Osteocyte (in vitro differentiated cells): ENCODE results near the gene H2BW1. TPM values are rescaled to one million over a fixed set of nuclear protein-coding genes. Genes with fewer than 3 reads are reported as not detected.
"Not testable (repeated sequence)": the region's sequence is repeated elsewhere in the genome, so short reads cannot be mapped to it uniquely, and the experiment has no call there.

ENCODE experiments used
- DNase-seq: peaks from one replicate; pipeline ENCODE4 v3.0.0; 2021; ENCODE audit warnings: mixed read lengths; ENCODE audit not compliant: unreplicated experiment; ENCODE audit errors: extremely low spot score
- H3K27ac Mint-ChIP-seq: one replicate; pipeline ENCODE4 v1.8.0; 2021; ENCODE audit warnings: mild to moderate bottlenecking, mixed read lengths; ENCODE audit not compliant: unreplicated experiment
- H3K27me3 Mint-ChIP-seq: one replicate; pipeline ENCODE4 v1.8.0; 2021; ENCODE audit warnings: mixed read lengths; ENCODE audit not compliant: unreplicated experiment
- H3K36me3 Mint-ChIP-seq: one replicate; pipeline ENCODE4 v1.8.0; 2021; ENCODE audit warnings: mixed read lengths; ENCODE audit not compliant: unreplicated experiment
- H3K4me1 Mint-ChIP-seq: one replicate; pipeline ENCODE4 v1.8.0; 2021; ENCODE audit warnings: mixed read lengths; ENCODE audit not compliant: unreplicated experiment
- H3K4me3 Mint-ChIP-seq: one replicate; pipeline ENCODE4 v1.8.0; 2021; ENCODE audit warnings: mild to moderate bottlenecking, moderate library complexity, mixed read lengths; ENCODE audit not compliant: unreplicated experiment
- H3K9me3 Mint-ChIP-seq: one replicate; pipeline ENCODE4 v1.8.0; 2021; ENCODE audit warnings: mixed read lengths; ENCODE audit not compliant: unreplicated experiment
- CTCF ChIP-seq: fragments of 200-600 bp; sonication (generic); IDR thresholded peaks from 2 replicates; pipeline ENCODE4 v1.5.0; 2021; ENCODE audit warnings: antibody characterized with exemption, mild to moderate bottlenecking, moderate library complexity
- total RNA-seq: library from RNA; stranded (reverse); gene quantifications from 2 replicates; pipeline ENCODE4 v1.2.1, GENCODE V29; 2021

Gene H2BW1
- total RNA-seq, 1 donor from 2014 or later = not detected

GRCh38 chrX:104039689-104040505 is 26.4 kb upstream of the H2BW1 start, which contains the start of gene H2BW2:
Gene H2BW2 (plus strand): TSS chrX:104039956. CDS start chrX:104039995, 39 bp downstream.
- DNase-seq = no peak
- no peaks in the 10 kb centered on the region for H3K36me3 Mint-ChIP-seq
- no peak for TF ChIP-seq CTCF
- peaks cover 5% of the 10 kb centered on the region for H3K27me3 Mint-ChIP-seq
- H3K27ac Mint-ChIP-seq = no peak within 1 kb of the TSS
- H3K4me3 Mint-ChIP-seq = no peak within 1 kb of the TSS
- no peaks in the 10 kb centered on the region for H3K4me1 Mint-ChIP-seq
- H3K9me3 Mint-ChIP-seq = peaks cover 20% of the 10 kb centered on the region

DNA sequence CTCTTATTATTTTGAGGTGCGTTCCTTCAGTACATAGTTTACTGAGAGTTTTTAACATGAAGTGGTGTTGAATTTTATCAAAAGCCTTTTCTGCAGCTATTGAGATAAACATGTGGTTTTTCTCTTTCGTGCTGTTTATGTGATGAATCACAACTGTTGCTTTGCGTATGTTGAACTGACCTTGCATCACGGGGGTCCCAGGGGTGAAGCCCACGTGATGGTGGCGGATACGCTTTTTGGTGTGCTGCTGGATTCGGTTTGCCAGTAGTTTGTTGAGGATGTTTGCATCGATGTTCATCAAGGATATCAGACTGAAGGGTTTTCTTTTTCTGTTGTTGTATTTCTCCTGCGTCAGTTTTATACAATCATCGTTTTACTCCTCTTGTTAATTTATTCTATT is 4.6 kb upstream of the H2BW1 start:
- H3K27ac Mint-ChIP-seq = no peak overlapping the region
- H3K4me1 Mint-ChIP-seq = no peaks in the 10 kb centered on the region
- no peak overlapping the region for H3K4me3 Mint-ChIP-seq
- H3K27me3 Mint-ChIP-seq = no peaks in the 10 kb centered on the region
- no peak for DNase-seq
- H3K36me3 Mint-ChIP-seq = no peaks in the 10 kb centered on the region
- no peak for TF ChIP-seq CTCF
- peaks cover 5% of the 10 kb centered on the region for H3K9me3 Mint-ChIP-seq

GRCh38 chrX:104015576-104015975 is 2.1 kb upstream of the H2BW1 start:
- H3K9me3 Mint-ChIP-seq = not testable (repeated sequence)

DNA sequence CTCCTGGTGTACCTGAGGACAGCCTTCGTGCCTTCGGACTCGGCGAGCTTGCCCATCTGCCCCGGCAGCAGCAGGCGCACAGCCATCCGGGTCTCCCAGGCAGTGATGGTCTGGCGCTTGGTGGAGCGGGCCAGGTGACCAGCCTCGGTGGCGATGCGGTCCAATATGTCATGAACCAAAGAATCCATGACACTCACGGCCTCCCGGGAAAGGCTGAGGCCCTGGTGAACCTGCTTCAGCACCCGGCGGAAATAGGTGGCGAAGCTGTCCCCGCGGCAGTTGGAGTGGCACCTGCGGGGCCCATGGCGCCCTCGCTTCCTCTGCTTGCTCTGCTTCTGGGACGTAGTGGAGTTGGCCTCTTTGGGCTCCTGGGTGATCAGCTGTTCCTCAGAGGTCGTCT is 350 bp downstream of the H2BW1 start:
- no peaks in the 10 kb centered on the region for H3K36me3 Mint-ChIP-seq
- H3K9me3 Mint-ChIP-seq = peaks cover under 1% of the 10 kb centered on the region
- no peak for TF ChIP-seq CTCF
- H3K4me1 Mint-ChIP-seq = no peaks in the 10 kb centered on the region
- DNase-seq = no peak
- no peak overlapping the region for H3K4me3 Mint-ChIP-seq
- no peaks in the 10 kb centered on the region for H3K27me3 Mint-ChIP-seq
- H3K27ac Mint-ChIP-seq = no peak overlapping the region

More at GRCh38 chrX:104015576-104015975, 2.1 kb upstream of the H2BW1 start:
- not testable (repeated sequence) for H3K4me1 Mint-ChIP-seq, H3K36me3 Mint-ChIP-seq, DNase-seq, H3K4me3 Mint-ChIP-seq, H3K27ac Mint-ChIP-seq, H3K27me3 Mint-ChIP-seq

- H3K27me3 Mint-ChIP-seq = no peaks in the 10 kb centered on the region
- no peak for TF ChIP-seq CTCF
- DNase-seq = no peak
- peaks cover 6% of the 10 kb centered on the region for H3K9me3 Mint-ChIP-seq
- H3K27ac Mint-ChIP-seq = no peak overlapping the region
- no peaks in the 10 kb centered on the region for H3K36me3 Mint-ChIP-seq
- no peaks in the 10 kb centered on the region for H3K4me1 Mint-ChIP-seq
- no peak overlapping the region for H3K4me3 Mint-ChIP-seq
Observed at GRCh38 chrX:104008831-104009230, 4.7 kb downstream of the H2BW1 start.
